Activated CD4-positive, CD25-positive, alpha-beta regulatory T cell (primary cell): ENCODE results near the gene THRB.

Experiments used
- DNase-seq, 4 experiments: peaks; one replicate each; lab custom pipeline; 2025; lab: John Stamatoyannopoulos, UW

THRB gene

DNA sequence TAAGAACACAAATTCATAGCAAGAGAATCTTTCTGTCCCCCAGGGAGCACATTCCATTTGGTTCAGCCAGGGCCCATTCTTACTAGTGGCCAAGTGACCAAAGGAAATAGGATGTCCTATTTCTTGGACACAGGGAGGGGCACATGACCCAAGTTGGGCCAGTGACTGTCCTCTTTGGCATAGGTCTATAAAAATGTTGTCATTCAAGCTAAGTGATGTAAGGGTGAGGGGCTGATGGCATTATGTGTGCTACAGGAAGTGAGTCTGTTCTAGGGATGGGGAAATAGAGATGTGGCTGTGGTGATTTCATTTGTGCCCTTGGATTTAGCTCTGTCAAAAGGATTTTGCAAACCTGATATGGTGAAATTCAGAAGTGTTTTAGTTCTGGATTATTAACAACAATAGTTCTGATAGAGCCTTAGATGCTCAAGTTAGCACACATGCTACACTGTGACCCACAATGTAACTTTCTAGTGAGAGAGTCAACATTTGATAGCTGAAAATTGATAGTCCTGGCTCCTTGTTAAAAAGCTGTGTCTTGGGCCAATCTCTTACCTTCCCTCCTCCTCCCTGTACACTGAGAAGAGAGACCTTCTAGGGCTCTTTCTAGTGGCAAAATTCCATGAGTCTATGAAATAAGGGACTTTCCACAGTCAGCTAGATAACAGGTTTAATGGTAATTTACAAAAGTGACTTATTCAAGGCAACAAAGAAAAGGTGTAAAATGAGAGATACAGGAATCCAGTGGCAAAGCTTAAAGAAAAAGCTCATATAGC, 117.2 kb downstream of the THRB start:
- DNase-seq = no peak

- no peak for DNase-seq
These were observed 118.7 kb downstream of the THRB start for GRCh38 chr3:24375947-24376384.

GRCh38 chr3:24374801-24375200, 119.8 kb downstream of the THRB start:
- no peak for DNase-seq

GRCh38 chr3:24373198-24373959, 121.3 kb downstream of the THRB start:
- DNase-seq = no peak

DNA sequence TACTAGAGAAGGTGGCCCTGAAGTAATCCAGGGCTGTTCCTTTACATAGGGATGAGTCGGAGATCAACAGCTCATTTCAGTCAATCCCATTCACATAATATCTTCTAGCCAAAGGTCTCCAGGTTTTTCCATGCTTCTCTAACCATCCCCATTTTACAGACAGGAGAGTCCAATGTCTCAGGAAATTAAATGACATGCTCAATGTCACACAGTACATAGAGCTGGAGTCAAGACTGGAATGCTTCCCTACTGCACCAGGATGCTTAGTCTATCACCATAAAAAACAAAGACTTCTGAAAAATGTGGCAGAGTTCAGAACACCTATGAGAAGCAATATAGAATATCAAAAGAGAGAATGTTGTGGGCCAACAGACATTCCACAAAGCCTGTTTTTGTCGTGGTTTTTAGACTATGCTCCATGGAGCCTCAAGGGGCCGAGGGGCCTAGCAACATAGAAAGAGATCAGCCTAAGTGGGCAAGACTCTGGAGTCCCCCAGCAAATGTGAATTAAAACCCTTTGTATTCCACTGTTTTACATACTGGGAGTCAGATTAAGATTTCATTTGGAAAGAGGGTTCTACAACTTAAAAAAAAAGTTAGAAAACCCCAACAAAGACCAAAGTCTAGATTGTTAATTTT, 122.0 kb downstream of the THRB start:
- DNase-seq = no peak

GRCh38 chr3:24370352-24371090, 124.1 kb downstream of the THRB start:
- no peak for DNase-seq

- DNase-seq = no peak
These were observed 126.0 kb downstream of the THRB start for GRCh38 chr3:24368605-24369004.

DNA sequence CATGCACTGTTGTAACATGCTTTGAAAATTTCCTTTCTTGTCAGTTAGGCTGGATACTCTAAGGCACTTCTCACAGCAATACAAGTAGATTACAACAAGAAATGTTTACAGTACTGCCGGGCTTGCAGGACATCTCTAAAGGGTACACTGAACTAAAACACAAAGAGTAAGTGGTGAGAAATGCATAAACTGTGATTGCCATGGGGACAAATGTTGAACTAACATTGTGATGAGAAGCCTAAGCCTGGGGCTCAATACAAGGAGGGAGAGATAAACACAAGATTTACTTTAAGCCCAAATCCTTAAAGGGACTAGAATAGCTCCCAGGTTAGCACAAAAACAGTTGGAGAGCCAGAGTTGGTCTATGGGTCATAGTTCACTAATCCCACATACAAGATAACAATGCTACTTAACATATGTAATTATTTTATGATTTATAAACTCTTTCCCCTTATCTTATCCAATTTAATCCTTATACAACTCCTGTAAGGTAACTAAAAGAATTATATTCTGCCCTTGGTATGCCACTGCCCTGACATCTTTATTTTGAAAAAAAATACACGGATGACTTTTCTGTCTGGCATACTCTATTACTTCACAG, 126.9 kb downstream of the THRB start:
- no peak for DNase-seq

DNA sequence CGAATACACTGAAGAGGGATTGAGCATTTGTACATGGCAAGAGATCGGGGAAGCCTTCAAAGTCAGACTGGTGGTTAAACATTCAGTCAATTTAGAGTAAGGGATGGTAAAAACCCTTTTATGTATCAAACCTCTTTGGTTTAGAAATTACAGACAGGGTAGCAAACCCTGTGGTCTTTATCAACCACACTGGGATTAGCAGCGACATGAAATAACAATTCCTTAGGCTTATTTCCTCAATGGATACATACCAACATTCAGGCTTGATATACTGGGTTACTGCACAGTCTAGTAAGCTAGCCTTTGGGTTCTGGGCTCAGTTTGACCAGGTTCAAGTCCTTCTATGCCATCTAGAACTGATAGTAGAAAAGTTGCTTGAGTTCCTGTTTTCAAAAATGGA, 127.4 kb downstream of the THRB start:
- no peak for DNase-seq

DNA sequence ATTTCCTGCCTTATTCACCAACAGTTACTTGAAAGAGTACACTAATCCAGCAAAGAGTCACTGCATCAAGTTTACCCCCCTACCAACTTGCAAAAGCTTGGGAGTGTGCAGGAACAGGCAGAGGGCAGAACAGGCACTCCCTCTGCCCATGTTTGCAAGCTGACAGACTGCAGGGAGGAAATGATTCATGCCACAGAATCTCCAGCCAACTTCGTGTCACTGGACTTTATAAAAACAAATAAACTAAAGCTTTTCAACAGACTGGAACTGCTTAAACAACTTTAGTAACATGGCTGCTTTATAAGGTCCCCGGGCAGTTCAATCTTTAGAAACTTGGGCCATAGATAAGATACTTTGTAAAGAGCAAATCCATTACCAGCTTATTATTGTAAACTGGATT, 129.5 kb downstream of the THRB start:
- DNase-seq = no peak

GRCh38 chr3:24364359-24364758, 130.3 kb downstream of the THRB start:
- DNase-seq = no peak

DNA sequence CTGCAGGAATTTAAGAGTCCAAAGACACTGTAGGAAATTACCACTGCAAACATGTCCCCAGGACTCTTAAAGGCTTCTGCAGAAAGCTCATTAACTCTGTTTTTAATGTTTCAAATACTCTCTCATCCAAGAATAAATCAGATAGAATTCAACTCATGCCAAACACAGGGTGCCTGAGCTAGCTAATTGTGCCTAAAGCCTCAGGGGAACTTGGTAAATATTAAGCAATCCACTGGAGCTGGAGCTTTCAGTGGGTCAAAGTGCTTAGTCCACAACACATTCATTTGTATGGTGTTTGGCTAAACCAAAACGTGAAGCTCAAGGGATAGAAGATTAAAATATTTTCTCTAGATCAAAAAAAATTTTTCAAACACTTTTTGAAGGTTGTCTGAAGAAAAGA, 131.4 kb downstream of the THRB start:
- DNase-seq = no peak

DNA sequence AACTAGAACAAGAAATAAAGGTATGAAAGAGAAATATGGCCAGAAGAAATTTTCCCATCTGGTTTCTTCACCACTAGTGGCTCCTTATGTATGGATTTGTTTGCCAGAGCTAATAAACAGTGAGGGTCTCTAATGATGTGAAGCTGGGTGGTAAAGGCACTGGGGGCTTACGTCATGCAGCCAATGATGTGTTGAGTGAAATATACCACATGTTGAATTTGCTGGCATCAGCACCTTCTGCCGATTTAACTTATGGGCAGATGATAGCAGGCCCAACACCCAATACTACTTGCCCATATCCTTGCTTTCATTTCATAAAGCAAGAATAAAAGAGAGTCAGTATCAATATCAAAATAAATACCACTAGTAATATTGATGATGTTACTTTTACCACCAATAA, 133.0 kb downstream of the THRB start:
- no peak for DNase-seq

- DNase-seq = no peak
These were observed 133.7 kb downstream of the THRB start for GRCh38 chr3:24360957-24361356.

DNA sequence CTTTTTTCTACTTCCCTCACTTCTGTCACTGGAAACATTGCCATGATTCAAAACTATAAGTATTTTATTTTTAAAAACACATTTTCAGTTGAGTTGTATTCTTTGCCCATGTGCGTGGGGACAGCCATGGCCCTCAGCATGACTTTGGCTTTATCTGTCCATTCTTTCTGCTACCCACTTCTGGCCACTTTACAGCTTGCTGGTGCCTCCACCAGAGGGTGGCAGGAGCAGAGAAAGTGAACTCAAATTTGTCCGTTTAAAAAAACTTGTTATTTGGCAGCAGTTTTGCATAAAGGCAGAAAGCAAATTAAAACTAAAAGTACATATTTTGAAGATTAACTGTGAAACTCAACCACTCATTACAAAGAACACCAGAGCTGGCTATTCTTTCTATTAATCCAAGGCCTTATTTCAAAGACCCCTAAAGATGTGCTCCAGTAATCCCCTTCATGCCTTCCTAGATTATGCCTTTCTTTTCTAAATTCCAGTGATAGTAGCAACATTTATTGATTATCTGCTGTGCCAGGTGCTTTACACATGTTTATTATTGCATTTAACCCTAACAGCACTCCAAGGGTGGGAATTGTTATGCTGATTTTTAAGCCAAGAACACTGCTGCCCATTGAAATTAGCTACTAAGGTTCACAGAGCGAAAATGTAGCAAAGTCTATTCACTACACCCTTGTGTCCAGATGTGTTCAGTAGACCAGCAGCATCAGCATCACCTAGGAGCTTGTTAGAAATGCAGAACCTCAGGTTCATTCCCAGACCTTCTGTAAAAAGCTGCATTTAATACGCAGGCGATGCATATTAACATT, 134.8 kb downstream of the THRB start:
- no peak for DNase-seq

DNA sequence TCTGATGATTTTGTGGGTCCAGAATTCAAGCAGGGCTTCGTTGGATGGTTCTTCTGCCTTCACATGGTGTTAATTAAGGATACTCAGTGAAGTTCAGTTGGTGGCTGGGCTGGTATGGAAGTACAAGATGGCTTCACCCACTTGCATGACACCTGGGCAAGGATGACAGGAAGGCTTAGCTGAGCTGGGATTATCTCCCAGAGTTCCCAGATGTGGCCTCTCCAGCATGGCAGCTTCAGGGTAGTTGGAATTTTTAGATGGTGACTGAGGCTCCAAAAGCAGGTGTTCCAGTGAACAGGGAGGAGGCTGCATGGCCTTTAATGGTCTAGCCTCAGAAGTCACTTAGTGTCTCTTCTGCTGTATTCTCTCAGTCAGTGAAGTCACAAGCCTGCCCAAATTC, 135.5 kb downstream of the THRB start:
- DNase-seq = no peak

DNA sequence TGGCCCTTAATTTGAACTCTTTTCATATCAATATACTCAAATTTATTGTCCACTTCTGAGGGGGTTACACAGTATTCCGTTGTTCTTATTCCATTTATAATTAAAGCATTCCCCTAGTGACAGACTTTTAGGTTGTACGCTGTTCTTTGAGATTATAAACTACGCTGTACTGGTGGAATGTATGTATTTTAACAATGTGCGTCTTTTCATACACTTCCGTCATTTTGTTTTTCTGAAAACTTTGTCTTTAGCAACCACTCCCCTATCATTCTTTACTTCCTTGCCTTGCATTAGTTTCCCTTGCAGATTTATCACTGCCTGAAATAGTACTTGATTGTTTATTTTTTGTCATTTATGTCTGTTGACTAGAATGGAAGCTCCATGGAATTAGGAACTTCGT, 137.0 kb downstream of the THRB start:
- no peak for DNase-seq

- DNase-seq = no peak
These were observed 138.8 kb downstream of the THRB start for GRCh38 chr3:24355806-24356205.

DNA sequence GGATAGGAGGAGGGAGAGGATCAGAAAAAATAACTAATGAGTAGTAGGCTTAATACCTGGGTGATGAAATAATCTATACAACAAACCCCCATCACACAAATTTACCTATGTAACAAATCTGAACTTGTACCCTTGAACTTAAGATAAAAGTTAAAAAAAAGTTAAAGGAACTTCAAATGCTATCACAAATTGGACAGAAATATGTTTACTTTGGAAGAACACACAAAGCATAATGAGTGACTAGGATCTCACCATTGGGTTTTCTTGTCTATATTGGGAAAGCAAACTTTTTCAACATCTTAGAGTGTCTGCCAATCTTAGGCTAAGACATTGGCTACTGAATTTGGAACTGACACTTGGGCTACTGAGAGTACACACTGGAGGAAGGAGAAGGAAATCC, 140.4 kb downstream of the THRB start:
- no peak for DNase-seq

DNA sequence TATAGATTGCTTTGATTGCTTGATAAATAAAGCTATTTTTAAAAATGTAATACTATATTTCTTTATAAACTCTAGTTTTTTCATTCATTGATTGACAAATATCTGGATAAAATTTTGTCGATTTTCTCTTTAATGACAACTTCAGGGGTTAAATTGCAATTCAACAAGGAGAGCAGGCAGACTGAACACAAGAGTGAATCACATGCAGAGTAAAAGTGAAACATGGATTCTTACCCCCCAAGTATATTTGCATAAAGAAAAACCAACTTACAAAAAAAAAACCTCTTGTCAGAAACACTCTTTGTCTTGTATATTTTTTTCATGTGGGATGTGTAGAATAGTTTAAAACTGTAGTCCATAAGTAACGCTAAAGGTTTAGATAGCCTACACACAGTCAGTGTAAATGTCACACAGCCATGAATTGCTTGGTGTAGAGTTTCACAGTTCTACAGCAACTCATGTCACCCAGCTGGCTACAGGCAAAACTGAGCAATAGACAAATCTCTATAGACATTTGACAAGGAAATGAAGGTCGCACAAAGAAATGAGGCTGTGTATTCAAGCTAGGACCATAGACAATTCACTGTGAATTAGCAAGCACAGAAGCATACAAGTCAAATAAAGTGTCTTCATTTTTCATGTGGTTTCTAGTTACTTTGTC, 141.6 kb downstream of the THRB start:
- no peak for DNase-seq
